Endodermal cell (in vitro differentiated cells): ENCODE data around the gene XIRP2. TPM values are rescaled to one million over a fixed set of nuclear protein-coding genes. Genes with fewer than 3 reads are reported as not detected.

ENCODE experiments used
- DNase-seq: peaks from one replicate; pipeline ENCODE4 v3.0.0-alpha.2; 2017
- H3K27ac ChIP-seq: 2 replicates; pipeline ENCODE4 v1.5.1; 2013; ENCODE audit warnings: mild to moderate bottlenecking, low read depth, low read length, moderate library complexity
- H3K27me3 ChIP-seq: 2 replicates; pipeline ENCODE4 v1.6.1; 2013; ENCODE audit warnings: mild to moderate bottlenecking, low read length, moderate library complexity; ENCODE audit not compliant: insufficient read depth, control insufficient read depth, poor library complexity, severe bottlenecking
- H3K36me3 ChIP-seq: 2 replicates; pipeline ENCODE4 v1.7.0; 2013; ENCODE audit warnings: mild to moderate bottlenecking, low read length, moderate library complexity; ENCODE audit not compliant: control insufficient read depth, insufficient read depth
- H3K4me1 ChIP-seq: one replicate; pipeline ENCODE4 v1.7.0; 2013; ENCODE audit warnings: low read length; ENCODE audit not compliant: control insufficient read depth, insufficient read depth
- H3K4me3 ChIP-seq: 2 replicates; pipeline ENCODE4 v1.5.1; 2013; ENCODE audit warnings: mild to moderate bottlenecking, low read length, moderate library complexity
- H3K9ac ChIP-seq: 2 replicates; pipeline ENCODE4 v1.6.1; 2013; ENCODE audit warnings: mild to moderate bottlenecking, low read length, moderate library complexity; ENCODE audit not compliant: poor library complexity, severe bottlenecking; ENCODE audit errors: extremely low read depth
- H3K9me3 ChIP-seq: 2 replicates; pipeline ENCODE4 v1.6.1; 2013; ENCODE audit warnings: mild to moderate bottlenecking, low read length, moderate library complexity; ENCODE audit not compliant: control insufficient read depth
- H3K27ac Mint-ChIP-seq: 2 replicates; pipeline ENCODE4 v1.8.0; 2020; ENCODE audit warnings: mixed read lengths
- H3K27me3 Mint-ChIP-seq: 2 replicates; pipeline ENCODE4 v1.8.0; 2021; ENCODE audit warnings: mild to moderate bottlenecking, mixed read lengths; ENCODE audit not compliant: insufficient read depth
- H3K36me3 Mint-ChIP-seq: 2 replicates; pipeline ENCODE4 v1.8.0; 2020; ENCODE audit warnings: low read depth, mixed read lengths
- H3K4me1 Mint-ChIP-seq: 2 replicates; pipeline ENCODE4 v1.8.0; 2020; ENCODE audit warnings: mixed read lengths
- H3K4me3 Mint-ChIP-seq: 2 replicates; pipeline ENCODE4 v1.8.0; 2020; ENCODE audit warnings: mild to moderate bottlenecking, moderate library complexity, mixed read lengths
- H3K9me3 Mint-ChIP-seq: 2 replicates; pipeline ENCODE4 v1.8.0; 2020; ENCODE audit warnings: mild to moderate bottlenecking, mixed read lengths
- WGBS, 2 experiments: methylation state at CpG; one replicate each; pipeline versions ENCODE4 v1.1.5 to v1.1.7; 2013; ENCODE audit warnings: missing lambda C conversion rate in 2 of 2, mixed read lengths in 1 of 2; ENCODE audit not compliant: insufficient coverage in 1 of 2, insufficient read length in 1 of 2; 5-methylcytosine and 5-hydroxymethylcytosine counted together
- total RNA-seq, 2 donors: library from RNA; stranded (reverse); fragmentation: NEBNext Ultra II Directional in 1 of 2; extraction: Animal tissue kit (Norgen Biotek cat#: 25700) in 1 of 2; gene quantifications; 2 replicates in 1 of 2; 3 replicates in 1 of 2; pipeline ENCODE4 v1.2.1, GENCODE V29; 2021
- TF ChIP-seq, protein P1 (sequence below): fragments of 200-600 bp; sonication (generic); conservative IDR thresholded peaks from 2 replicates; pipeline ENCODE4 v1.5.0; 2021; ENCODE audit warnings: antibody characterized with exemption, mild to moderate bottlenecking

The XIRP2 gene
- total RNA-seq, 2 donors from 2014 or later, result not detected

DNA sequence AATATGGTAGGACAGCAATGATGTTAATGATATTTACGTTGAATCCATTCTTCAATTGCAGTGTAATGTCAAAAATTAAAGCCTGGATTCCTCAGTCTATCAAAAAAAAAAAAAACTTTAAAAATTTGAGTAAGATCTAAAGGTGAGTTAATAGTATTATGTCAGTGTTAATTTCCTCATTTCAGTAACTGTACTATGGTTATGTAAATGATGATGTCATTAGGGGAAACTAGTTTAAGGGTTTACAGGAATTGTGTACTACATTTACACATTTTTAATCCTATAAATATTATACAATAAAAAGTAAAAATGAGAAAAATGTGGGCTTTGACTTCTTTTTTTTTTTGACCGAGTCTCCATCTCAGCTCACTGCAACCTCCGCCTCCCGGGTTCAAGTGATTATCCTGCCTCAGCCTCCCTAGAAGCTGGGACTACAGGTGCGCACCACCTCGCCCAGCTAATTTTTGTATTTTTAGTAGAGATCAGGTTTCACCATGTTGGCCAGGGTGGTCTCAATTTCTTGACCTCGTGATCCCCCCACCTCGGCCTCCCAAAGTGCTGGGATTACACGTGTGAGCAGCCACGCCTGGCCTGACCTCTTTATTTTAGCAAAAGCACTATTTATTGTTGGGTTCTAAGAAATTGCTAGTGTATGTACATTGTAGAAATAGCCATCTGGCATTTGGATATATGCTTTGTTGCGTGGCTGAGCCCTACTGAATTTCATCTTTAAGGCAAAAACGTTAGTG lies 106.5 kb downstream of the XIRP2 start:
- no peak overlapping the region for H3K4me3 ChIP-seq
- no peak overlapping the region for H3K27ac Mint-ChIP-seq
- H3K36me3 ChIP-seq, result no peaks in the 10 kb centered on the region
- no peaks in the 10 kb centered on the region for H3K36me3 Mint-ChIP-seq
- no peaks in the 10 kb centered on the region for H3K4me1 ChIP-seq
- H3K9ac ChIP-seq, result no peak overlapping the region
- TF ChIP-seq, protein P1, sequence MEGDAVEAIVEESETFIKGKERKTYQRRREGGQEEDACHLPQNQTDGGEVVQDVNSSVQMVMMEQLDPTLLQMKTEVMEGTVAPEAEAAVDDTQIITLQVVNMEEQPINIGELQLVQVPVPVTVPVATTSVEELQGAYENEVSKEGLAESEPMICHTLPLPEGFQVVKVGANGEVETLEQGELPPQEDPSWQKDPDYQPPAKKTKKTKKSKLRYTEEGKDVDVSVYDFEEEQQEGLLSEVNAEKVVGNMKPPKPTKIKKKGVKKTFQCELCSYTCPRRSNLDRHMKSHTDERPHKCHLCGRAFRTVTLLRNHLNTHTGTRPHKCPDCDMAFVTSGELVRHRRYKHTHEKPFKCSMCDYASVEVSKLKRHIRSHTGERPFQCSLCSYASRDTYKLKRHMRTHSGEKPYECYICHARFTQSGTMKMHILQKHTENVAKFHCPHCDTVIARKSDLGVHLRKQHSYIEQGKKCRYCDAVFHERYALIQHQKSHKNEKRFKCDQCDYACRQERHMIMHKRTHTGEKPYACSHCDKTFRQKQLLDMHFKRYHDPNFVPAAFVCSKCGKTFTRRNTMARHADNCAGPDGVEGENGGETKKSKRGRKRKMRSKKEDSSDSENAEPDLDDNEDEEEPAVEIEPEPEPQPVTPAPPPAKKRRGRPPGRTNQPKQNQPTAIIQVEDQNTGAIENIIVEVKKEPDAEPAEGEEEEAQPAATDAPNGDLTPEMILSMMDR, result no peak
- DNase-seq, result no peak
- H3K4me1 Mint-ChIP-seq, result no peaks in the 10 kb centered on the region
- no peaks in the 10 kb centered on the region for H3K9me3 ChIP-seq
- H3K27ac ChIP-seq, result no peak overlapping the region
- H3K9me3 Mint-ChIP-seq, result peaks cover 7% of the 10 kb centered on the region
- no peaks in the 10 kb centered on the region for H3K27me3 ChIP-seq
- 93 to 94% methylated on average over 10 to 11 of the region's 12 CpGs for WGBS, 2 experiments
- no peak overlapping the region for H3K4me3 Mint-ChIP-seq
- H3K27me3 Mint-ChIP-seq, result no peaks in the 10 kb centered on the region

DNA sequence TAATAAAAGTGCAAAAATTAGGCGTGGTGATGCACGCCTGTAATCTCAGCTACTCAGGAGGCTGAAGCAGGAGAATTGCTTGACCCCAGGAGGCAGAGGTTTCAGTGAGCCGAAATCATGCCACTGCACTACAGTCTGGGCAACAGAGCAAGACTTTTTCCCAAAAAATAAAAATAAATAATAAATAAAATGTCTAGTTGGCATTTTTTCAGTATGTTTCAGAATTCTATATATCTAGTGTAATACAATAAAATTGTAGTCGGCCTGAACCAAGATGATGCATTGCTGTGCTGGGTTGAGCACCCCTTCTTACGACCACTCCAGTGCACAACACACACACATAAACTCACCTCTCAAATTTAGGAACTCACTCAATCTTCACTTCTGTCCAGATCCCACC lies 108.2 kb downstream of the XIRP2 start:
- Histone ChIP-seq H3K4me3 (no peak overlapping the region), H3K9me3 (no peaks in the 10 kb centered on the region), H3K4me1 (no peaks in the 10 kb centered on the region), H3K27me3 (no peaks in the 10 kb centered on the region), H3K36me3 (no peaks in the 10 kb centered on the region), H3K27ac (no peak overlapping the region), H3K9ac (no peak overlapping the region)
- Mint-ChIP-seq H3K4me1 (no peaks in the 10 kb centered on the region), H3K27me3 (no peaks in the 10 kb centered on the region), H3K36me3 (no peaks in the 10 kb centered on the region), H3K27ac (no peak overlapping the region), H3K4me3 (no peak overlapping the region), H3K9me3 (peaks cover 7% of the 10 kb centered on the region)
- no peak for DNase-seq
- TF ChIP-seq, protein P1, result no peak
- WGBS, 2 experiments, result 87 to 100% methylated on average over 2 to 5 of the region's 5 CpGs

DNA sequence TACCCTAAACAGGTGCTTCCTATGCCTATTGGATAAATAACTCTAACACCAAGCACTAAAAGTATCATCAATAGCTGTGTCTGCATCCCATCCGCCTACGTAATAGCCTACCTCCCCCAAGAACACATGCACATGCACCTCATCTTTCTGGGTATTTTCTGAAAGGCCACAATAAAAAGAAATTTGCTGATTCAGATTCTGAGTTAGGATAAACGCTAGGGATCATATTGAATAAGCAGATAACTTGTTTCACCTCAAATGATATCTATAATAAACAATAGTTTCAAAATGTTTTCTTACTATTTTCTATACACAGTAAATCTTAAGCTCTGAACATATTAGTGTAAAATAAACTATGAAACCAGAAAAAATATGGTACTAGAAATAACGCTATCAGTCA lies 112.9 kb downstream of the XIRP2 start:
- Mint-ChIP-seq H3K27me3 (no peaks in the 10 kb centered on the region), H3K4me3 (no peak overlapping the region), H3K27ac (no peak overlapping the region), H3K9me3 (peaks cover 3% of the 10 kb centered on the region), H3K4me1 (no peaks in the 10 kb centered on the region), H3K36me3 (no peaks in the 10 kb centered on the region)
- Histone ChIP-seq H3K9me3 (no peaks in the 10 kb centered on the region), H3K36me3 (no peaks in the 10 kb centered on the region), H3K9ac (no peak overlapping the region), H3K27ac (no peak overlapping the region), H3K27me3 (no peaks in the 10 kb centered on the region), H3K4me1 (no peaks in the 10 kb centered on the region), H3K4me3 (no peak overlapping the region)
- 85 to 93% methylated on average over 2 to 3 of the region's 4 CpGs for WGBS, 2 experiments
- TF ChIP-seq, protein P1, result no peak
- no peak for DNase-seq
